CD8-positive, alpha-beta memory T cell (primary cell): ENCODE results near the gene CFAP52. TPM values are rescaled to one million over a fixed set of nuclear protein-coding genes. Genes with fewer than 3 reads are reported as not detected.
"Not testable (repeated sequence)": the region's sequence is repeated elsewhere in the genome, so short reads cannot be mapped to it uniquely, and the experiment has no call there.

Experiments
- CTCF ChIA-PET: fragments of 350-600 bp; sonication (Branson Sonifier 250); formaldehyde crosslinking; loops from one replicate; lab custom pipeline; 2021; ENCODE audit warnings: antibody characterized with exemption; lab: Charles Lee
- POLR2A ChIA-PET: fragments of 350-600 bp; sonication (Branson Sonifier 250); formaldehyde crosslinking; loops from one replicate; lab custom pipeline; 2021; ENCODE audit warnings: antibody characterized with exemption; lab: Charles Lee
- DNase-seq, 5 donors: peaks; one replicate each; pipeline versions ENCODE4 v3.0.0 to v3.0.0-alpha.2; 2020 to 2022; ENCODE audit warnings: mixed read lengths in 1 of 5
- H3K27ac ChIP-seq: one replicate; pipeline ENCODE4 v1.7.0; 2013; ENCODE audit warnings: low read depth, mild to moderate bottlenecking, low read length, moderate library complexity
- H3K27me3 ChIP-seq: 2 replicates; pipeline ENCODE4 v1.7.0; 2013; ENCODE audit warnings: low read length, mild to moderate bottlenecking; ENCODE audit not compliant: insufficient read depth, poor library complexity, severe bottlenecking
- H3K36me3 ChIP-seq: 2 replicates; pipeline ENCODE4 v1.7.0; 2013; ENCODE audit warnings: mild to moderate bottlenecking, low read length, moderate library complexity; ENCODE audit not compliant: insufficient read depth
- H3K4me1 ChIP-seq: 2 replicates; pipeline ENCODE4 v1.7.0; 2013; ENCODE audit warnings: mild to moderate bottlenecking, low read length, moderate library complexity; ENCODE audit not compliant: insufficient read depth
- H3K4me3 ChIP-seq: 2 replicates; pipeline ENCODE4 v1.7.0; 2013; ENCODE audit warnings: mild to moderate bottlenecking, low read length
- H3K9me3 ChIP-seq: 2 replicates; pipeline ENCODE4 v1.7.0; 2013; ENCODE audit warnings: mild to moderate bottlenecking, low read length
- H3K27ac Mint-ChIP-seq, 8 donors: one replicate each; pipeline ENCODE4 v1.8.0; 2020 to 2021; ENCODE audit warnings: mixed read lengths in 8 of 8, mild to moderate bottlenecking in 6 of 8, inconsistent platforms in 3 of 8, moderate library complexity in 3 of 8
- H3K27me3 Mint-ChIP-seq, 2 donors: one replicate each; pipeline ENCODE4 v1.8.0; 2020 to 2021; ENCODE audit warnings: mixed read lengths in 2 of 2, mild to moderate bottlenecking in 1 of 2, moderate library complexity in 1 of 2
- H3K36me3 Mint-ChIP-seq, 3 donors: one replicate each; pipeline ENCODE4 v1.8.0; 2020 to 2021; ENCODE audit warnings: mixed read lengths in 3 of 3, inconsistent platforms in 1 of 3, mild to moderate bottlenecking in 1 of 3
- H3K4me1 Mint-ChIP-seq, 3 donors: one replicate each; pipeline ENCODE4 v1.8.0; 2020 to 2021; ENCODE audit warnings: mixed read lengths in 3 of 3, inconsistent platforms in 1 of 3, mild to moderate bottlenecking in 1 of 3
- H3K4me3 Mint-ChIP-seq, 7 donors: one replicate each; pipeline ENCODE4 v1.8.0; 2020 to 2021; ENCODE audit warnings: mixed read lengths in 7 of 7, mild to moderate bottlenecking in 6 of 7, moderate library complexity in 4 of 7, inconsistent platforms in 2 of 7
- H3K9me3 Mint-ChIP-seq, 5 donors: one replicate each; pipeline ENCODE4 v1.8.0; 2020 to 2022; ENCODE audit warnings: mixed read lengths in 5 of 5, mild to moderate bottlenecking in 3 of 5, moderate library complexity in 2 of 5, inconsistent platforms in 1 of 5
- polyA plus RNA-seq: library from polyadenylated mRNA; unstranded; fragments of 300-500 nt; fragmentation: Illumina TruSeq; gene quantifications from one replicate; pipeline ENCODE4 v1.2.3, GENCODE V29; 2021
- total RNA-seq, 2 experiments: library from RNA; stranded (reverse); gene quantifications; one replicate each; pipeline ENCODE4 v1.2.3, GENCODE V29; 2021

CFAP52 gene
- total and polyA plus RNA-seq, 3 experiments from 2014 or later = not detected

DNA sequence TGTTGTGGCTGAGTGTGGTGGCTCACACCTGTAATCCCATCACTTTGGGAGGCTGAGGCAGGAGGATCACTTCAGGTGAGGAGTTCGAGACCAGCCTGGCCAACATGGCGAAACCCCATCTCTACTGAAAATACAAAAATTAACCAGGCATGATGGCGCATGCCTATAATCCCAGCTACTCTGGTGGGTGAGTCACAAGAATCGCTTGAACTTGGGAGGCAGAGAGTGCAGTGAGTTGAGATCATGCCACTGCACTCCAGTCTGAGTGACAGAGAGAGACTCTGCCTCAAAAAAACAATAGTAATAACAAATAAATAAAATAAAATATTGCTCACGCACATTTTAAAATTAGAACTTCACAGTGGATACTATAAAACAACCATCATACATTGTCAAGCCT is 30.6 kb downstream of the CFAP52 start:
- DNase-seq, CTCF ChIA-PET, H3K9me3 Mint-ChIP-seq: not testable (repeated sequence)

DNA sequence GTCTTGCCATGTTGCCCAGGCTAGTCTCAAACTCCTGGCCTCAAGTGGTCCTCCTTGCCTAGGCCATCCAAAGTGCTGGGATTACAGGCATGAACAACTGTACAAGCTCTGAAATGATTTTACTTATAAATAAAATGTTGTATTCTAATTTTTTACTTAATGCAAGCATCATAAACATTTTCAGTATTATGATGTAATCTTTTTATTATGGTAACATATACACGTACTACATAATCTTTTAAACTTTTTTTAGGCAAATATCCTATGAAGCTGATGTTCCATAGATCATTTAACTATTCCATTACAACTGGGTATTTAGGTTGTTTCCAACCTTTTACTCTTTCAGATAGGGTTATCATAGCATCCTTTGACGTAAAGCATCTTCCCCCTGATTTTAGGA is 35.1 kb downstream of the CFAP52 start:
- Mint-ChIP-seq H3K36me3 (no peaks in the 10 kb centered on the region), H3K4me1 (no peaks in the 10 kb centered on the region), H3K27ac (no peak overlapping the region), H3K4me3 (no peak overlapping the region), H3K9me3 (no peaks in the 10 kb centered on the region), H3K27me3 (peaks cover 11 to 14% of the 10 kb centered on the region in 2 donors)
- CTCF ChIA-PET = no interaction called here
- Histone ChIP-seq H3K9me3 (no peaks in the 10 kb centered on the region), H3K27me3 (no peaks in the 10 kb centered on the region), H3K27ac (no peak overlapping the region), H3K36me3 (no peaks in the 10 kb centered on the region), H3K4me3 (no peak overlapping the region), H3K4me1 (no peaks in the 10 kb centered on the region)
- no peak for DNase-seq
- POLR2A ChIA-PET = no interaction called here

More for the DNA sequence above, 30.6 kb downstream of the CFAP52 start:
- POLR2A ChIA-PET, H3K27me3 ChIP-seq, H3K36me3 Mint-ChIP-seq, H3K4me1 ChIP-seq, H3K27ac ChIP-seq, H3K4me3 ChIP-seq, H3K36me3 ChIP-seq, H3K4me3 Mint-ChIP-seq, H3K4me1 Mint-ChIP-seq, H3K27ac Mint-ChIP-seq, H3K9me3 ChIP-seq: not testable (repeated sequence)
- H3K27me3 Mint-ChIP-seq = peaks cover 13 to 23% of the 10 kb centered on the region in 2 donors

DNA sequence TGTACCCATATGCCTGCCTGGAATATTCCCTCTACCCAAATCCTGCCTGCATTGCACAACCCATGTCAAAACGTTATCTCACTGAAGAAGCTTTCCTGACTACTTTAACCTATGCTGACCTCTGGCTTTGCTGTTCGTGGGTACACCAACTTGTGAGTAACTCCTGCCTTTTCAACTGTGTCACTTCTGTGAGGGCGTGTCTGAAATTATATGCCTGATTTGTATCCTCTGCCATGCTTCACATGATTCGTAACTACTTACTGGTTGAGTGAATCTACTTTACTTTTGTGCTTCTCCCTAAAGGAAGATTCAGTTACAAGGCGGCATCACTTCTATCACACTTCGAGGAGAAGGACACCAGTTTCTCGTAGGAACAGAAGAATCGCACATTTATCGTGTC is 35.6 kb downstream of the CFAP52 start:
- Histone ChIP-seq H3K9me3 (no peaks in the 10 kb centered on the region), H3K36me3 (no peaks in the 10 kb centered on the region), H3K27ac (no peak overlapping the region), H3K4me1 (no peaks in the 10 kb centered on the region), H3K4me3 (no peak overlapping the region), H3K27me3 (no peaks in the 10 kb centered on the region)
- Mint-ChIP-seq H3K4me3 (no peak overlapping the region), H3K9me3 (no peaks in the 10 kb centered on the region), H3K27ac (no peak overlapping the region), H3K4me1 (no peaks in the 10 kb centered on the region), H3K36me3 (no peaks in the 10 kb centered on the region), H3K27me3 (peaks cover 8 to 14% of the 10 kb centered on the region in 2 donors)
- no peak for DNase-seq
- ChIA-PET CTCF (no interaction called here), POLR2A (no interaction called here)

DNA sequence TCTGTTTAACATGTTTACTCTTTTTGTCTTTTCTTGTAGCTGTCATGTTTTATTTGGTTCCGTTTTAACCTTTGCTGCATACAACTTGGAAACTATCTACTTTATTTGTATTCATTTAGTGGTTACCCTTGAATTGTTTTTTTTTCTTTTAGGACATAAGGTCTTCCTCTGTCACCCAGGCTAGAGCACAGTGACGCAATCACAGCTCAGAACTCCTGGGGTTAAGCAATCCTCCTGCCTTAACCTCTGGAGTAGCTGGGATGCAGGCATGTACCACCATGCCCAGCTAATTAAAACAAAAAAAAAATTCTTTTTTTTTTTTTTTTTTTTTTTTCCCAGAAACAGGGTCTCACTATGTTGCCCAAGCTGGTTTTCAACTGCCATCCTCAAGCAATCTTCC is 39.0 kb downstream of the CFAP52 start:
- ChIA-PET POLR2A (no interaction called here), CTCF (no interaction called here)
- Mint-ChIP-seq H3K36me3 (no peaks in the 10 kb centered on the region), H3K4me3 (no peak overlapping the region), H3K9me3 (no peaks in the 10 kb centered on the region), H3K4me1 (no peaks in the 10 kb centered on the region), H3K27ac (no peak overlapping the region), H3K27me3 (peaks cover 4 to 14% of the 10 kb centered on the region in 2 donors)
- no peak for DNase-seq
- no peaks in the 10 kb centered on the region for H3K9me3 ChIP-seq
- H3K27me3 ChIP-seq = no peaks in the 10 kb centered on the region
- H3K4me3 ChIP-seq = no peak overlapping the region
- H3K36me3 ChIP-seq = no peaks in the 10 kb centered on the region
- no peak overlapping the region for H3K27ac ChIP-seq
- no peaks in the 10 kb centered on the region for H3K4me1 ChIP-seq

DNA sequence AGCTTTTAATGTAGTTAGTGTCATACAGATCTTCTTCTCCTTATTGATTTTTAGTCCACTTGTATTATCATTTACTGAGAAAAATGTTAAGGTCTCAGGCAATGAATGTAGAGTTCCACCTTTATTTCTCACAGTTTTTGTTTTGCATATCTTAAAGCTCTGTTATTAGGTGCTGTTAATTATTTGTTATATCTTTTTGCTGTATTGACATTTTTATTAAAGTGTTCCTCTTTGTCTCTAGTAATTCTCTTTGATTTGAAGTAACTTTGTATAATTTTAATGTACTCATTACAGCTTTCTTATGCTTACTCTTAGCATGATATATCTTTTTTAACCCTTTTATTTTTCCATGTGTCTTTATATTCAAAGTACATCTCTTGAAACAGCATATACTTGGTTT is 46.5 kb downstream of the CFAP52 start:
- no peaks in the 10 kb centered on the region for H3K36me3 ChIP-seq
- no peak overlapping the region for H3K27ac ChIP-seq
- Mint-ChIP-seq H3K27me3 (peaks cover 0 to 3% of the 10 kb centered on the region in 2 donors), H3K27ac (no peak overlapping the region), H3K4me3 (no peak overlapping the region), H3K9me3 (peaks cover 33 to 35% (median 34%) of the 10 kb centered on the region in 5 donors), H3K4me1 (no peaks in the 10 kb centered on the region), H3K36me3 (peaks cover 0 to 12% (median 0%) of the 10 kb centered on the region in 3 donors)
- H3K27me3 ChIP-seq = no peaks in the 10 kb centered on the region
- POLR2A ChIA-PET = no interaction called here
- no peaks in the 10 kb centered on the region for H3K4me1 ChIP-seq
- CTCF ChIA-PET = no interaction called here
- no peak for DNase-seq
- no peaks in the 10 kb centered on the region for H3K9me3 ChIP-seq
- H3K4me3 ChIP-seq = no peak overlapping the region

DNA sequence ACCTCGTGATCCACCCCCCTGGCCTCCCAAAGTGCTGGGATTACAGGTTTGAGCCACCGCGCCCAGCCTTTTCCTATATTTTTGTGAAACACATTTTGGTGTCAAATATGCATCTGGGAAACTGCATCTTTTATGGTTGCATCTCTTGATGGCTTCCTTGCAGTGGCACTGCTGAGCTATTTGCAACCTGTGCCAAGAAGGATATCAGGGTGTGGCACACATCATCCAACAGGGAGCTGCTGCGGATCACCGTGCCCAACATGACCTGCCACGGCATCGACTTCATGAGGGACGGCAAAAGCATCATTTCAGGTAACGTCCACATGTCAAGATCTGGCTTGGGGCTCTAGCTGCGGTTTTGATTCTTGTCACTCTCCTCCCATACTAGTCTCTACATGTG is 52.1 kb downstream of the CFAP52 start:
- Histone ChIP-seq H3K4me3 (no peak overlapping the region), H3K9me3 (no peaks in the 10 kb centered on the region), H3K4me1 (no peaks in the 10 kb centered on the region), H3K27ac (no peak overlapping the region), H3K36me3 (no peaks in the 10 kb centered on the region), H3K27me3 (no peaks in the 10 kb centered on the region)
- DNase-seq = no peak
- Mint-ChIP-seq H3K4me3 (no peak overlapping the region), H3K27me3 (peaks cover 8 to 29% of the 10 kb centered on the region in 2 donors), H3K9me3 (peaks cover 16 to 21% (median 19%) of the 10 kb centered on the region in 5 donors), H3K36me3 (peaks cover 0 to 1% (median 0%) of the 10 kb centered on the region in 3 donors), H3K4me1 (no peaks in the 10 kb centered on the region), H3K27ac (no peak overlapping the region)
- ChIA-PET CTCF (no interaction called here), POLR2A (no interaction called here)

DNA sequence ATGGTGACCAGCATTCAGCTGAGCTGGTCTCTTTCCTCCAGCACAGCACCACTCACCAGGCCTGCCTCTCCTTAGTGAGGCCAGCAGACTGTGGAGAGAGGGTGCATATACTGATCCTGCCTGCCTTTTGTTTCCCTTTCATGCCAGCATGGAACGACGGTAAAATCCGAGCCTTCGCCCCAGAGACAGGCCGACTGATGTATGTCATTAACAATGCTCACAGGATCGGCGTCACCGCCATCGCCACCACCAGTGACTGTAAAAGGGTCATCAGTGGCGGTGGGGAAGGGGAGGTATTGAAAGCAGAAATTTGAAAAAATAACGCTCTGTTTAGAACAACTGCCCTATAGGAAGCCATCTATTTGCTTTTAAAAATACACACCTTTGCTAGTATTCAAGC is 56.3 kb downstream of the CFAP52 start:
- no peak overlapping the region for H3K27ac Mint-ChIP-seq
- H3K36me3 ChIP-seq = no peaks in the 10 kb centered on the region
- ChIA-PET POLR2A (no interaction called here), CTCF (no interaction called here)
- no peak overlapping the region for H3K4me3 Mint-ChIP-seq
- H3K4me3 ChIP-seq = no peak overlapping the region
- no peaks in the 10 kb centered on the region for H3K4me1 ChIP-seq
- DNase-seq = no peak
- no peak overlapping the region for H3K27ac ChIP-seq
- H3K36me3 Mint-ChIP-seq = no peaks in the 10 kb centered on the region
- no peaks in the 10 kb centered on the region for H3K9me3 ChIP-seq
- H3K9me3 Mint-ChIP-seq = no peaks in the 10 kb centered on the region
- H3K4me1 Mint-ChIP-seq = no peaks in the 10 kb centered on the region
- peaks cover 13 to 51% of the 10 kb centered on the region in 2 donors for H3K27me3 Mint-ChIP-seq
- no peaks in the 10 kb centered on the region for H3K27me3 ChIP-seq

DNA sequence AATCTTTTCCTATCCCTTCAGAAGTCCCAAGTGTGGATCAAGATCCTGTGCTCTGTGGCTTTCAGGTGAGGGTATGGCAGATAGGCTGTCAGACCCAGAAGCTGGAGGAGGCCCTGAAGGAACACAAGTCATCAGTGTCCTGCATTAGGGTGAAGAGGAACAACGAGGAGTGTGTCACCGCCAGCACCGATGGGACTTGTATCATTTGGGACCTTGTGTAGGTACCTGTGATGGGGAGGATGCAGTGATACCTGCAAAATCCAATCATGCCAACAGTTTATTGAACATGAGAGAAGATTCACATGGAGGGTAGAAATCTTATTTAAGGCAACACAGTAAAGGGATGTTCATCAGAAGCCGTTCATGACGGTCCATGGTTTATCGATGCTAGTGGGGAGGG is 58.9 kb downstream of the CFAP52 start:
- POLR2A ChIA-PET = no interaction called here

DNA sequence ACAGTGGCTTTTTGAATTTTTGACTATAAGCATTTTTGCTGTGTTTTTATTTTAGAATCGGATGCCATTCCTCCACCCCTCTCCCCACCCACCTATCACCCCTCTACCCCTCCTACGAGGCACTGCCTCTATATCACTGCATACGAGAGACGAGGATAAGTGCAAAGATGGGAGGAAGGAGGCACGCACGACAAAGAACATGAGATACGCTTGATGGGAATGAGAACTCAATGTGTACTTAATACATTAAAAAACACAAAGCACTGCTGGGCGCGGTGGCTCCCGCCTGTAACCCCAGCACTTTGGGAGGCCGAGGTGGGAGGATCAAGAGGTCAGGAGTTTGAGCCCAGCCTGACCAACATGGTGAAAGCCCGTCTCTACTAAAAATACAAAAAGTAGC is 60.1 kb downstream of the CFAP52 start:
- no peak overlapping the region for H3K27ac Mint-ChIP-seq
- DNase-seq = no peak
- Histone ChIP-seq H3K27ac (no peak overlapping the region), H3K36me3 (no peaks in the 10 kb centered on the region), H3K4me3 (no peak overlapping the region), H3K9me3 (no peaks in the 10 kb centered on the region), H3K27me3 (no peaks in the 10 kb centered on the region), H3K4me1 (no peaks in the 10 kb centered on the region)
- H3K4me1 Mint-ChIP-seq = no peaks in the 10 kb centered on the region
- H3K27me3 Mint-ChIP-seq = peaks cover 15 to 49% of the 10 kb centered on the region in 2 donors
- no peak overlapping the region for H3K4me3 Mint-ChIP-seq
- CTCF ChIA-PET = no interaction called here
- POLR2A ChIA-PET = no interaction called here
- H3K9me3 Mint-ChIP-seq = no peaks in the 10 kb centered on the region
- H3K36me3 Mint-ChIP-seq = no peaks in the 10 kb centered on the region

More for the DNA sequence above, 58.9 kb downstream of the CFAP52 start:
- CTCF ChIA-PET = no interaction called here
- H3K4me1 Mint-ChIP-seq = no peaks in the 10 kb centered on the region
- H3K27ac Mint-ChIP-seq = no peak overlapping the region
- no peaks in the 10 kb centered on the region for H3K4me1 ChIP-seq
- H3K36me3 ChIP-seq = no peaks in the 10 kb centered on the region
- H3K27ac ChIP-seq = no peak overlapping the region
- no peak for DNase-seq
- no peaks in the 10 kb centered on the region for H3K9me3 ChIP-seq
- no peaks in the 10 kb centered on the region for H3K9me3 Mint-ChIP-seq
- peaks cover 14 to 53% of the 10 kb centered on the region in 2 donors for H3K27me3 Mint-ChIP-seq
- H3K36me3 Mint-ChIP-seq = no peaks in the 10 kb centered on the region
- no peak overlapping the region for H3K4me3 Mint-ChIP-seq
- no peaks in the 10 kb centered on the region for H3K27me3 ChIP-seq
- H3K4me3 ChIP-seq = no peak overlapping the region
